ENCODE results near the gene REG1A.

Gene REG1A, protein sequence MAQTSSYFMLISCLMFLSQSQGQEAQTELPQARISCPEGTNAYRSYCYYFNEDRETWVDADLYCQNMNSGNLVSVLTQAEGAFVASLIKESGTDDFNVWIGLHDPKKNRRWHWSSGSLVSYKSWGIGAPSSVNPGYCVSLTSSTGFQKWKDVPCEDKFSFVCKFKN

DNA sequence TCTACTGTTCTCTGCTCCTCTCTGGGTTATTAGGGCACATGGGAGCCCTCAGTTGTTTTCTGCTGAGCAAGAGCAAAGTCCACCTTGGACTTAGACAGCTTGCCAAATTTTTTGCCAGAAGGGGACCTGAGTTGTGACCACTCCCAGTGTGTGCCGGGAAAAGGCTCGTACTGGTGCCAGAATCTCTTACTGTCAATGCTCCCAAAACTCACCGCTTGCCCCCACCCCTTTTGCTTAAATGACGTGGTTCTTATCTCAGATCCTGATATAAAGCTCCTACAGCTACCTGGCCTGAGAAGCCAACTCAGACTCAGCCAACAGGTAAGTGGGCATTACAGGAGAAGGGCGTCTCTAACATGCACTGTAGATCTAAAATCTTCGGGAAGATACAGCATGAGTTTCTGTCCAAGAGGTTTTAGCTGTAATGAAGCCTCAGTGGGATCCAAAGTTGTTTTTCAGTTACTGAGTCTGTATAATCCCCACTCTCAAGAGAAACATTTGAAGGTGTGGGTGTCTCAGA is at the start of gene REG1A:
Gene REG1A (plus strand): TSS at position 295 of the 520 bp plus-strand sequence. CDS start 374 bp downstream, outside the sequence.
- TF ChIP-seq LEF1 (IDR thresholded peaks at IDR 0.05; ENCODE audit: borderline replicate concordance) (no peak), ZNF384 (IDR thresholded peaks at IDR 0.05) (no peak)
- CTCF ChIA-PET, result interaction anchor here (0.7 kb wide), 1 partner anchor 19 kb away, joined by 4 read pairs; no protein-coding TSS in a partner anchor
- no peak for DNase-seq (ENCODE audit: extremely low spot score)
- POLR2A ChIA-PET, result no interaction called here

DNA sequence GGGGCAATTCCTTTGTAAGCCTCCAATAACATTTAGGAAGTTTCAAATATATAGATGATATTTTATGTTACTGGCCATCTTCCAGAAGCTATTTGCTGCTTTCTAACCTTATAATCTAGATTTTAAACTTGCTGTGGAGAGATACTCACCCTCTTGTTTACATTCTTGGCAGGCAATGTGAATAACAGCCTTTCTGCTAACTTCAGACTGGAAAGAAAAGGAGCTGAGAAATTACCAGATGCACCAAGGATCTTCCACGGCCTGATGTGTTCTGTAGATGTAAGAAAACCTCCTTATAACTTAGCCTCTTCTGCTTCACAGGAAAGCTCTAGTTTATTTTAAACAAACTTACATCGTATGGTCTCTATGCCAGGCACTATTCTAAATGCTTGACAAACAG is 49.2 kb upstream of the REG1A start:
- no peak for TF ChIP-seq ELF4 (IDR thresholded peaks at IDR 0.05)
- no peak for TF ChIP-seq ZNF384 (IDR thresholded peaks at IDR 0.05)
- TF ChIP-seq L3MBTL2 (conservative IDR thresholded peaks at IDR 0.05), result no peak
- TF ChIP-seq, protein P1, sequence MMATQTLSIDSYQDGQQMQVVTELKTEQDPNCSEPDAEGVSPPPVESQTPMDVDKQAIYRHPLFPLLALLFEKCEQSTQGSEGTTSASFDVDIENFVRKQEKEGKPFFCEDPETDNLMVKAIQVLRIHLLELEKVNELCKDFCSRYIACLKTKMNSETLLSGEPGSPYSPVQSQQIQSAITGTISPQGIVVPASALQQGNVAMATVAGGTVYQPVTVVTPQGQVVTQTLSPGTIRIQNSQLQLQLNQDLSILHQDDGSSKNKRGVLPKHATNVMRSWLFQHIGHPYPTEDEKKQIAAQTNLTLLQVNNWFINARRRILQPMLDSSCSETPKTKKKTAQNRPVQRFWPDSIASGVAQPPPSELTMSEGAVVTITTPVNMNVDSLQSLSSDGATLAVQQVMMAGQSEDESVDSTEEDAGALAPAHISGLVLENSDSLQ (IDR thresholded peaks at IDR 0.05), result no peak
- no peak for TF ChIP-seq LEF1 (IDR thresholded peaks at IDR 0.05; ENCODE audit: borderline replicate concordance)
- TF ChIP-seq FOXM1 (IDR thresholded peaks at IDR 0.05; ENCODE audit: borderline replicate concordance), result no peak
- no peak for TF ChIP-seq HDGF (IDR thresholded peaks at IDR 0.05; ENCODE audit: borderline replicate concordance)
- TF ChIP-seq SP1 (IDR thresholded peaks at IDR 0.05), result no peak
- ChIA-PET CTCF (interaction anchor here (0.8 kb wide), 1 partner anchor 701 kb away, joined by 4 read pairs; no protein-coding TSS in a partner anchor), POLR2A (no interaction called here)
- no peak for DNase-seq (ENCODE audit: extremely low spot score)

DNA sequence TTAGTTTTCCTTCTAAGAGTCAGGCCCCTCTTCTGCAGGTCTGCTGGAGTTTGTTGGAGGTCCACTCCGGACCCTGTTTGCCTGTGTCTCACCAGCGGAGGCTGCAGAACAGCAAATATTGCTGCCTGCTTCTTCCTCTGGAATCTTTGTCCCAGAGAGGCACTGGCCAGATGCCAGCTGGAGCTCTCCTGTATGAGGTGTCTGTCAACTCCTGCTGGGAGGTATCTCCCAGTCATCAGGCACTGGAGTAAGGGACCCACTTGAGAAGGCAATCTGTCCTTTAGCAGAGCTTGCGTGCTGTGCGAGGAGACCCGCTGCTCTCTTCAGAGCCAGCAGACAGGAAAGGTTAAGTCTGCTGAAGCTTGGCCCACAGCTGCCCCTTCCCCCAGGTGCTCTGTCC is 37.3 kb upstream of the REG1A start:
- POLR2A ChIA-PET, result no interaction called here
- CTCF ChIA-PET, result no interaction called here
- TF ChIP-seq L3MBTL2 (conservative IDR thresholded peaks at IDR 0.05) (no peak), SUZ12 (IDR thresholded peaks at IDR 0.05) (no peak), BHLHE40 (IDR thresholded peaks at IDR 0.05; ENCODE audit: borderline replicate concordance) (no peak), HDGF (IDR thresholded peaks at IDR 0.05; ENCODE audit: borderline replicate concordance) (no peak), FOXK2 (IDR thresholded peaks at IDR 0.05) (no peak), ZNF384 (IDR thresholded peaks at IDR 0.05) (no peak), ARNT (IDR thresholded peaks at IDR 0.05) (no peak), FOXA1 (IDR thresholded peaks at IDR 0.05) (no peak), SP1 (IDR thresholded peaks at IDR 0.05) (no peak), CTBP1 (IDR thresholded peaks at IDR 0.05; ENCODE audit: borderline replicate concordance) (no peak), TARDBP (IDR thresholded peaks at IDR 0.05) (no peak), ELF4 (IDR thresholded peaks at IDR 0.05) (no peak), FOXM1 (IDR thresholded peaks at IDR 0.05; ENCODE audit: borderline replicate concordance) (no peak), LEF1 (IDR thresholded peaks at IDR 0.05; ENCODE audit: borderline replicate concordance) (no peak), NFRKB (IDR thresholded peaks at IDR 0.05) (no peak)
- TF ChIP-seq, protein P1 (IDR thresholded peaks at IDR 0.05), result no peak
- no peak for DNase-seq (ENCODE audit: extremely low spot score)

DNA sequence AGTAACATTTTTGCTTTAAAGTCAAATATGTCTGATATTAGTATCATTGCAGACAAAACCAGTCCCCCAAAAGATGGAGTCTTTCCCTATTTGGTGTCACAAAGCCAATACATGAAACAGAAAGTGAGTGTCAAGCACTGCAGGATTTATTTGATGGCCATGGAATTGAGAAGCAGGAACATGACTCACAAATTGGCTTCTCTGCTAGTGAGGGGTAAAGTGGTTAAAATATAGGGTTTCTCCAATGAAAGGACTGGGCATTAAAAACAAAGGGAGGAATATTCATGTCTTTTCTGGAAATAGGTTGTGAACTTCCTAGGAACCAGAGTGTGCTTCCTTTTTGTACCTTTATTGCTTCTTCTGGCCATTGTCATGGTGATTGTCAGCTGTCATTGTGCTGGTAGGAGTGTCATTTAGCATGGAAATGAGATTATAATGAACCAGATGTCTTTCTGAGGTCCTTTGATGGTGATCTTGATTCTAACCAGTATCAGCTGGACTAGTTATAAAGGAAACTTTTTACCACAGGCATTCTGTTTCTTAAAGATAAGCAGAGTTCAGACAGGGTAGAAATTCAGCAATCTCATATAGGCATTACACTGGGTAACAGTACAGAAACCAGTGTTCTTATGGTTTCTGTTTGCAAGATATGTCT is 36.6 kb upstream of the REG1A start:
- no peak for TF ChIP-seq FOXM1 (IDR thresholded peaks at IDR 0.05; ENCODE audit: borderline replicate concordance)
- TF ChIP-seq, protein P1 (IDR thresholded peaks at IDR 0.05), result no peak
- TF ChIP-seq TARDBP (IDR thresholded peaks at IDR 0.05), result no peak
- no peak for TF ChIP-seq CTBP1 (IDR thresholded peaks at IDR 0.05; ENCODE audit: borderline replicate concordance)
- TF ChIP-seq FOXA1 (IDR thresholded peaks at IDR 0.05), result no peak
- no peak for TF ChIP-seq LEF1 (IDR thresholded peaks at IDR 0.05; ENCODE audit: borderline replicate concordance)
- TF ChIP-seq FOXK2 (IDR thresholded peaks at IDR 0.05), result no peak
- TF ChIP-seq L3MBTL2 (conservative IDR thresholded peaks at IDR 0.05), result no peak
- no peak for TF ChIP-seq ARNT (IDR thresholded peaks at IDR 0.05)
- TF ChIP-seq NFRKB (IDR thresholded peaks at IDR 0.05), result no peak
- TF ChIP-seq SP1 (IDR thresholded peaks at IDR 0.05), result no peak
- TF ChIP-seq ZNF384 (IDR thresholded peaks at IDR 0.05), result no peak
- no peak for TF ChIP-seq BHLHE40 (IDR thresholded peaks at IDR 0.05; ENCODE audit: borderline replicate concordance)
- no peak for TF ChIP-seq HDGF (IDR thresholded peaks at IDR 0.05; ENCODE audit: borderline replicate concordance)
- DNase-seq (ENCODE audit: extremely low spot score), result no peak
- ChIA-PET POLR2A (no interaction called here), CTCF (no interaction called here)

DNA sequence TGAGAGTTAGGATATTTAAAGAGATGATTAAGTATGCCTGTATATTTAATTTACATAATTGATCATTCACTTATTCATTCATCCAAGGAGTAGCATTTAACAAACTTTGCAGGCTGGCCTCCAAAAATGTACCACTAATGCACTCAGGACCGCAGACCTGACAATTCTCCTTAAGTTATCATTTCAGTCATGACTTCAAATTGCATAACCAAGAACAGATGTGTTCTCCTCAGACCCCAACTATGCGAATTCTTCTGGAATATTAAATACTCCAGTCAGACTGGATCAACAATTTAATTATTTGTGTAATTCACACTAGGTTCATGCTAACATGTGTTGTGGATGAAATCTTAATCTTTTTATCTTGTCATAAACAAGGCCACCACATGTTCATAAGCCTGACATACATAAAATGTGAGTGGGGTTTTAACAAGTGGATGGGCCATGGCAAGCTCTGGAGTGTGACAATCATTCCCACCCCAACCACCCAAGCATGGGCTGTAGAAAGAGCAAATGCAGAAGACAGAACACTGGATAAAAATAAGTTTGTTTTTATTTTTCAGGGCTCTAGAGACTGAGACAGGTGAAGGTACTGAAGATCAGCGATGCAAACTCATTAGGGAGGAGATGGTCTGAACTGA is 35.7 kb upstream of the REG1A start:
- TF ChIP-seq LEF1 (IDR thresholded peaks at IDR 0.05; ENCODE audit: borderline replicate concordance) (no peak), SP1 (IDR thresholded peaks at IDR 0.05) (no peak), HDGF (IDR thresholded peaks at IDR 0.05; ENCODE audit: borderline replicate concordance) (no peak), BHLHE40 (IDR thresholded peaks at IDR 0.05; ENCODE audit: borderline replicate concordance) (no peak), FOXK2 (IDR thresholded peaks at IDR 0.05) (no peak), L3MBTL2 (conservative IDR thresholded peaks at IDR 0.05) (no peak), FOXM1 (IDR thresholded peaks at IDR 0.05; ENCODE audit: borderline replicate concordance) (no peak), ELF4 (IDR thresholded peaks at IDR 0.05) (no peak), ARNT (IDR thresholded peaks at IDR 0.05) (no peak), ZNF384 (IDR thresholded peaks at IDR 0.05) (no peak), CTBP1 (IDR thresholded peaks at IDR 0.05; ENCODE audit: borderline replicate concordance) (no peak), FOXA1 (IDR thresholded peaks at IDR 0.05) (no peak), TARDBP (IDR thresholded peaks at IDR 0.05) (no peak), NFRKB (IDR thresholded peaks at IDR 0.05) (no peak), SUZ12 (IDR thresholded peaks at IDR 0.05) (no peak)
- TF ChIP-seq, protein P1 (IDR thresholded peaks at IDR 0.05), result no peak
- POLR2A ChIA-PET, result no interaction called here
- DNase-seq (ENCODE audit: extremely low spot score), result no peak
- CTCF ChIA-PET, result no interaction called here
